Stimulated activated CD4-positive, alpha-beta T cell treated with anti-CD3 and anti-CD28 coated beads, Interleukin-1b, Interleukin-23, amount 100 ng/mL, for 48 hours (primary cell): ENCODE data around the gene CPVL.
A peak's percentile ranks its signal among the peaks of the same experiment; 100 is the strongest.

Source experiments
- DNase-seq: peaks from one replicate; pipeline ENCODE4 v3.0.0-alpha.2; 2020

The CPVL gene

DNA sequence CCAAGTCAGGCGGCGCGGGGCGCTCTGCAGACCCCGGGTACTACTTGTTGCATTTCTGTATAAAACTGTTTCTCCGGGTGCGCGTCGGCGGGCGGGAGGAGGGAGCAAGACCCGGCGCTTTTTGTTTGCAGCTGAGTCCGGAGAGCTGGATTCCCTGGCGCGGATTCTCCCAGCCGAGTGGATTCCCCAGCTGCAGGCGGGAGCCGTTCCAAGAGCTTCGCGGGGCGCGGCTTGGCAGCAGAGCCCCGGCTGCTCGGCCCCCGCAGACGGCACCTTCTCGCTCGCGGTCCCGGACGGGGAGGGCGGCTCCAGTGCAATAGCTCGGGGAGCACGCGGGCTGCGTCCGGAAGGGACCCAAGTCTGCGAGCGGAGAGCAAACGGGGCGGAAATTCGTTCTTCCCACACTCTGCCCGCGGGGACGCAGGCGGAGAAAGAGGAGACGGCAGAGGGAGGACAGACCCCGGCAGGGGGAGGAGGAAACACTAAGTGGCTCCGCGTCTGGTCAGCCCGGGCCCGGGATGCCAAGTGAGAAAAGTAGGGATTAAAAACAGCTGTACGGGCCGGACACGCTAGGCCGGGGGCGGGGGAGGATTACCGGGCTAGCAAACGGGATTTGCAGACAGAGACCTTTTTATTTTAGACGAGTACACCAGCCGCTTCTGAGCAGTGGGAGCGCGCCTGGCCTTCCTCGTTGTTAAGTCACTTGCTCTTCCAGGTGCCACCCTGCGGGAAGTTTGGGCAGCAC, 187.9 kb downstream of the CPVL start, which contains the start of gene TRIL:
TRIL (minus strand) TSS at position 96 of the 745 bp plus-strand sequence. CDS start 284 bp downstream, outside the sequence.
- DNase-seq, result no peak

- DNase-seq, result no peak
Measured at GRCh38 chr7:28957751-28958234, 188.5 kb downstream of the CPVL start.

- peak; percentile 7 for DNase-seq
Measured at GRCh38 chr7:28957064-28957750, 189.1 kb downstream of the CPVL start.

- DNase-seq, result peak; percentile 3
Measured at GRCh38 chr7:28956608-28957063, 189.7 kb downstream of the CPVL start.

- DNase-seq, result peak; percentile 20
Measured at GRCh38 chr7:28955718-28956607, 190.4 kb downstream of the CPVL start.

GRCh38 chr7:28955356-28955717, 191.0 kb downstream of the CPVL start:
- no peak for DNase-seq

DNA sequence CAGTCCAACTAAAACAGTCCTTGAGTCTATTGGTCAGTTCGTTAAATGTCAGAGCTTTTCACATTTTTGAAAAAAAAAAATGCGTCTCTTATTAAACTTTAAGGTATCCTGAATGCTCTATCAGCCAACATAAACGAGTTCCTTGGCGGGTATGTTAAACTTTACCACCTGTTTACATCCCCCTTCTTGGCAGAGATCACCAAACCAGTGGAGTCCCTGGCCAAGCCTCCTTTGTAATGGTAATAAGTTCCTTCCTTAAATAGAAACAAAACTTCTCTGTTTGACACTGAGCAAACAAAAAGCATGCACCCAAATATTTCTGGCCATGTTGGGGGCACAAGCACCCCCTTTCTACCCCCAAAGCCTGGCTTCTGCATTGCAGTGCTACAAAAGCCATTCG, 191.4 kb downstream of the CPVL start:
- no peak for DNase-seq

- no peak for DNase-seq
Measured at GRCh38 chr7:28954471-28954870, 191.9 kb downstream of the CPVL start.

- no peak for DNase-seq
Measured at GRCh38 chr7:28953633-28954032, 192.7 kb downstream of the CPVL start.
